Metanephros (tissue), 1 donor: Measurements from ENCODE around the gene PIK3CG. TPM values are rescaled to one million over a fixed set of nuclear protein-coding genes. Genes with fewer than 3 reads are reported as not detected.

Experiments
- total RNA-seq: library from RNA; depleted of rRNA; stranded (reverse); fragments of >200 nt; gene quantifications from one replicate; pipeline ENCODE4 v1.2.3, GENCODE V29; 2014

PIK3CG gene
- 6.7 TPM for total RNA-seq

GRCh38 chr7:106865130-106866041, at the start of gene PIK3CG:
Gene PIK3CG (plus strand): TSS chr7:106865282. CDS start chr7:106867562, 2,280 bp downstream.

Other genes starting within 250 kb of the PIK3CG start
- gene CCDC71L, start 204.1 kb upstream of the PIK3CG start, total RNA-seq = 9.6 TPM
- gene PRKAR2B, start 179.4 kb downstream of the PIK3CG start, total RNA-seq = 24.5 TPM